GM06990 (cell line): ENCODE data around the gene PNMA8B.
"Not testable (repeated sequence)": the region's sequence is repeated elsewhere in the genome, so short reads cannot be mapped to it uniquely, and the experiment has no call there.

ENCODE experiments used
- DNase-seq: peaks from one replicate; pipeline ENCODE4 v3.0.0-alpha.2; 2011; ENCODE audit not compliant: insufficient read length; ENCODE audit errors: extremely low read depth
- H3K27me3 ChIP-seq: replicated peaks from 2 replicates; pipeline ENCODE4 v1.6.0; 2011; ENCODE audit warnings: low read length; ENCODE audit not compliant: control insufficient read depth, insufficient read depth
- H3K36me3 ChIP-seq: 2 replicates; pipeline ENCODE4 v1.5.1; 2011; ENCODE audit warnings: low read length; ENCODE audit not compliant: control insufficient read depth, insufficient read depth
- H3K4me3 ChIP-seq: replicated peaks from 2 replicates; pipeline ENCODE4 v1.5.1; 2011; ENCODE audit warnings: low read depth, mild to moderate bottlenecking, control low read depth, low read length
- CTCF ChIP-seq: IDR thresholded peaks from 2 replicates; pipeline ENCODE4 v1.5.1; 2011; ENCODE audit warnings: low read length, control low read depth, mild to moderate bottlenecking, inconsistent platforms; ENCODE audit not compliant: insufficient read depth, poor library complexity, severe bottlenecking

The PNMA8B gene

DNA sequence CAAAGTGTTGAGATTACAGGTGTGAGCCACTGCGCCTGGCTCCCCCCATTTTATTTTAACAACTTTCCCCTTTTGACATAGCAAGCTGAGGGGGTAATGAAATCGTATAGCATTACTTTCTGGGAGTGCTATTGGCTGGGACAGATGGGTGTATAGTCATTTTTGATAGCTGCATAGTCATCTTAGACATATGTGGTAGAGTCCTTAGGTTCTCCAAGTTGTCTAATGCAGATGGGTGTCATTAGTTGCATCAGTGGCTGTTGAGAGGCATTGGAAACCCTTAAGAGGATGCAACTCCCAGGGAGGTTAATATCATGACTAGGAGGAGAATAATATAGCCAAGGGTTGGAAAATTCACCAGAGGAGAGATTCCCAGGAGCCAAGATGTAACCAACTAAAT, 28.6 kb upstream of the PNMA8B start:
- no peak for TF ChIP-seq CTCF

DNA sequence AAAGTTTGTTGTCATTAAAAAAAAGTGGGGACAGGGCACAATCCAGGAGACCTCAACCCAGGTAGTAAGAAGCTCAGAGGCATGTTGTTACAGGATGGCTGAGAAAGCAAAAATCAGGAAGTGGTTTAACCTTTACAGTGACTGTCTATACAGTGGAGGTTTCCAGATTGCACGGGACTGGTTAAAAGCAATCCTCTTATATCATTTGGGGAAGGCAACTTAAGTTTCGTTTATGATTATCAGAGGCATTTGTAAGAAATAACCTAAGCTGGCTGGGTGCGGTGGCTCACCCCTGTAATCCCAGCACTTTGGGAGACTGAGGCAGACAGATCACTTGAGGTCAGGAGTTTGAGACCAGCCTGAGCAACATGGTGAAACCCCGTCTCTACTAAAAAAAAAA, 27.3 kb upstream of the PNMA8B start:
- H3K36me3 ChIP-seq, H3K4me3 ChIP-seq, H3K27me3 ChIP-seq: not testable (repeated sequence)
- DNase-seq, result peak; percentile 43

More for the DNA sequence above, 28.6 kb upstream of the PNMA8B start:
- DNase-seq, result no peak
- no peaks in the 10 kb centered on the region for H3K27me3 ChIP-seq
- H3K4me3 ChIP-seq, result no peak overlapping the region
- H3K36me3 ChIP-seq, result no peaks in the 10 kb centered on the region

DNA sequence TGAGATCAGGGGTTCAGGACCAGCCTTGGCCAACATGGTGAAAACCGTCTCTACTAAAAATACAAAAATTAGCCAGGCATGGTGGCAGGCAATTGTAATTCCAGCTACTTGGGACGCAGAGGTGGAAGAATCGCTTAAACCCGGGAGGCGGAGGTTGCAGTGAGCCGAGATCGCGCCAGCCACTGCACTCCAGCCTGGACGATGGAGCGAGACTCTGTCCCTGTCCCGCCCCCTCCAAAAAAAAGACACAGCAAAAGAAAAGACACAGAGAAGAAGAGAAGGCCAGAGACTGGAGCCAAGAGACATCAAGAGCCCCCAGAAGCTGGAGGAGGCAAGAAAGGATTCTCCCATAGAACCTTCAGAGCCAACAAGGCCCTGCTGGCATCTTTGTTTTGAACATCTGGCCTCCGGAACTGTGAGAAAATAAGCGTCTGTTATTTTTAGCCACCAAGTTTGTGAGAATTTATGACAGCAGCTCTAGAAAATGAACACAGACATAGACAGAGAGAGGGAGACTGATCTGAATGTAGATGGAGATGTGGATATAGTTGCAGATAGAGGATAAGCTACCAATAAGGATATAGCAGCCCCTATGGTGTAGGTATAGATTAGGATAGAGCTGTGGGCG, 25.7 kb upstream of the PNMA8B start:
- TF ChIP-seq CTCF, result no peak
- H3K36me3 ChIP-seq, result no peaks in the 10 kb centered on the region
- H3K27me3 ChIP-seq, result no peaks in the 10 kb centered on the region
- H3K4me3 ChIP-seq, result no peak overlapping the region
- DNase-seq, result no peak

DNA sequence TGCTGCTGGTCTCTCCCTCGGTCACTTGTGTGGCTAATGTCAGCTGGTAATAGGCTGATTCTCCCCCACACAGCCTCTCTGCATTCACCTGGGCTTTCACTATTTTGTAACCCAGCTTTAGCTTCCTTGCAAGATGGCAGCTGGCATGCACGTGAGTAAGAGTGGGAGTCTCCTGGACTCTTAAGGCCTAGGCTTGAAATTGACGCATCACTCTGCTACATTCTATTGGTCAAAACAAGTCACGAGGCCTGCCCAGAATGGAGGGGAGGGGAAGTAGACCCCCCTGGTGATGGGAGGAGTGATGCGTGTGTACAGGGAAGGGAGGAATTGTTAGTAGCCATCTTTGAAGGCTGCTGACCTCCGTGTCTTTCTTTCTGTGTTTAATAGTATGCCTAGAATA, 24.9 kb upstream of the PNMA8B start:
- DNase-seq, result no peak
- no peak for TF ChIP-seq CTCF
- no peak overlapping the region for H3K4me3 ChIP-seq

GRCh38 chr19:46517471-46517870, 21.8 kb upstream of the PNMA8B start:
- no peak for DNase-seq
- TF ChIP-seq CTCF, result no peak
- no peak overlapping the region for H3K4me3 ChIP-seq
- H3K27me3 ChIP-seq, result no peaks in the 10 kb centered on the region
- H3K36me3 ChIP-seq, result no peaks in the 10 kb centered on the region

More for the DNA sequence above, 24.9 kb upstream of the PNMA8B start:
- no peaks in the 10 kb centered on the region for H3K36me3 ChIP-seq
- no peaks in the 10 kb centered on the region for H3K27me3 ChIP-seq

DNA sequence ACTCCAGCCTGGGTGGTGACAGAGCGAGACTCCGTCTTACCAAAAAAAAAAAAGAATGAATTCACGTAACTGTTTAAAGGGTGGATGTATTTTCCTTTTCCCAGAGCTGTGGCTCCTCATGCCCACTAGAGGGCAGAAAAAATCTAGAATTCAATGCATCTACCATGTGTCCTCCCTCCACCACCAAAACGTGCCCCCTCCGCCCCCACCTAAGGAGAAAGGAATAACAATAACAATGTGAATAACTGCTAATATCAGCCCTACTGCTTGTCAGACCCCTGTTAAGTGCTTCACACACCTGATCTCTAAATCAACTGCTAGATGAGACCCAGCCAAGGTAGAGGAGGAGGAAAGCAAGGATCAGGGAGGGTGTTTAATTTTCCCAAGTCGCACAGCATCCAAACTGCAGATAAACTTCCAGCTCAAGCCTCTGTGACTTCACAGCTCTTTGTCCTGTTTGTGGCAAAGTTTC, 20.2 kb upstream of the PNMA8B start:
- no peak for DNase-seq
- peak; percentile 75 for TF ChIP-seq CTCF

More for the DNA sequence above, 20.2 kb upstream of the PNMA8B start:
- Histone ChIP-seq H3K4me3 (no peak overlapping the region), H3K36me3 (no peaks in the 10 kb centered on the region), H3K27me3 (no peaks in the 10 kb centered on the region)
